ENCODE results near the gene LRRC66. TPM values are rescaled to one million over a fixed set of nuclear protein-coding genes. Genes with fewer than 3 reads are reported as not detected.

LRRC66 gene, protein sequence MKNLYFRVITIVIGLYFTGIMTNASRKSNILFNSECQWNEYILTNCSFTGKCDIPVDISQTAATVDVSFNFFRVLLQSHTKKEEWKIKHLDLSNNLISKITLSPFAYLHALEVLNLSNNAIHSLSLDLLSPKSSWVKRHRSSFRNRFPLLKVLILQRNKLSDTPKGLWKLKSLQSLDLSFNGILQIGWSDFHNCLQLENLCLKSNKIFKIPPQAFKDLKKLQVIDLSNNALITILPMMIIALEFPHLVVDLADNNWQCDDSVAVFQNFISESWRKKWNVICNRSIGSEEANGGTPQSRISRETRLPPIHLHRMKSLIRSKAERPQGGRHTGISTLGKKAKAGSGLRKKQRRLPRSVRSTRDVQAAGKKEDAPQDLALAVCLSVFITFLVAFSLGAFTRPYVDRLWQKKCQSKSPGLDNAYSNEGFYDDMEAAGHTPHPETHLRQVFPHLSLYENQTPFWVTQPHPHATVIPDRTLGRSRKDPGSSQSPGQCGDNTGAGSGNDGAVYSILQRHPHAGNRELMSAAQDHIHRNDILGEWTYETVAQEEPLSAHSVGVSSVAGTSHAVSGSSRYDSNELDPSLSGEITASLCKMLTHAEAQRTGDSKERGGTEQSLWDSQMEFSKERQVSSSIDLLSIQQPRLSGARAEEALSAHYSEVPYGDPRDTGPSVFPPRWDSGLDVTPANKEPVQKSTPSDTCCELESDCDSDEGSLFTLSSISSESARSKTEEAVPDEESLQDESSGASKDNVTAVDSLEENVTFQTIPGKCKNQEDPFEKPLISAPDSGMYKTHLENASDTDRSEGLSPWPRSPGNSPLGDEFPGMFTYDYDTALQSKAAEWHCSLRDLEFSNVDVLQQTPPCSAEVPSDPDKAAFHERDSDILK
- 1.9 TPM for total RNA-seq

DNA sequence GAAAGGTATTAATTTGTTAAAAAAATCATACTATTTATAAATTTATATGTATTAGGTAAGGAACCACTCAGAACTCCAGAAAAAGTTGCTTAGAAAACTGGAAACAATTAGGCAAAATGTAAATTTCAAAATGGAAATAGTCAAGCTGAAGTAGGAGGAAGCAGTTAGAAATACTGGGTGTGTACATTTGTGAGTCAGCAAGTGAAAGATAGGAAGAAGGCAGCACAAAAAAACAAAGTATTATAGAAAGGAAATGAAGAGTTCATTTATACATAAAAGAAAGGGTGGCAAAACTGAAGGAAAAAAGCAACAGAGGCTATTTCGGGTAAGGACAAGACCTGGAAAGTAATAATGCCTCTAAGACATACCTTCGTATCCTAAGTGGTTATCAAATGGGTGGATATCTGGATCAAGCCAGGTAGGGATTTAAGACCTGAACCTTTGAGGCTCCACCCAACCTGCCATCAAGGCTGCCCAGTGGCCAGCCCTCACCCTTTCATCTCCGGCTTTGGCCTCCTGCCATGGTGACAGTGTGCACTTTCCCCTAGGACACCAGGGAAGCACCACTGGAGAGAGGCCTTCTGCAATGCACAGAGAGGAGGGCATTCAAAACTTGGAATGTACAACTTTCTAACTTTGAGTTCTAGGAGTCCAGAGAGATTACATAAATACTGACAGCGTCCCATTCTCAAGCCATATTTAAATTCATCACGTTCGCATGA is at the start of gene LRRC66:
Gene LRRC66, minus strand, starts transcription at position 428 of the 722 bp plus-strand sequence. CDS start 2,750 bp downstream, outside the sequence.
- DNase-seq (ENCODE audit: low spot score): peak; percentile 46

DNA sequence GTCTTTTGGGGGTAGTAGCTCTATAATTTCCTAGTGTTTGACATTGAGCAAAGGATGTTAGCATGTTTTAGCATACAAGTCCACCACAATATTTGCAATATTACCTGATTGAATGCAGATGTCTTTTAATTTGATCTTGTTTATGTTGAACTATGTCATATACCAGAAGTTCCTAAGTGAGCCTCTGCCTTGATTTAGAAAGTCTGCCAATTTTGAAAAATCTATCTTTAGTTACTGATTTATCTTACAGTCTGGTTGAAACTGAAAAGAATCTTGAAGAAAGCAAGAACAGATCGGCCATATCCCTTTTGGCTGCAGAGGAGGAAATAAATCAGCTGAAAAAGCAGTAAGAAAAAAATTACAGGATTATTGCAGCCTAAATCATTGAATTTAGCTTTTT is 49.4 kb upstream of the LRRC66 start:
- DNase-seq (ENCODE audit: low spot score): no peak

DNA sequence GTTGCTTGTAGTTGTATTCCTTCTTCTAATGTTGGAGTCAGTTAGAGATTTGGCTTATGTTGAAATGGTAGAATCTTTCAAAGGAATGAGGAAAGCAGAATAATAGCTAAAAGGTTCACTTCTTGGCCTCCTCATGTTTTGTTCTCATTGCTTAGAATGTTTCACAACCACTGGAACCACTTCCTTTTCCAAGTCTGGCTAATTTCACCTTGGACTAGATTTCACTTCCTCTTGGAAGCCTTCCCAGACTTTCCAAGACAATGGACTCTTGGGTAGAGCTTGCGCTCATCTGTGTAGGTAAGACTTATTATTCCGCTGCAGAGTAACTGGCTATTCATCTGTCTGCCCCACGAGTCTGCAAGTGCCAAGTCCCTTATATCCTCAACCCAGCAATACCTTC is 39.2 kb upstream of the LRRC66 start:
- peak; percentile 84 for DNase-seq (ENCODE audit: low spot score)

DNA sequence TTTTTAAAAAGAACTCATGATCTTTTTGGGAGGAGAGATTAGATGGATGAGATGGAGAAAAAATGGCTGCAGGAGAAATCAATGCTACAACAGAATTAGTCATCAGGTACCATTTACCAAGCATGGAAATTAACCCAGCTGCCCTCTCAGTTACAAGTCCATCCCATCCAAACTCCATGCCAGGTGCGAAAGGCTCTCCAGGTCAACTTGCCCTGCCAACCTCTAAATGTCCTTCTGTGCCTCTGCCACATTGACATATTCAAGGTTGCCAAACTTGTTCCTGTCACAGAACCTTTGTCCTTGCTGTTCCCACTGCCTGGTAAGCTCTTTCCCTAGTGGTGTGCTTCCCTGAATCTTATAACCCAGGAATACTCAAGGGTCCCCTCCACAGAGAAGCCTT is 38.1 kb upstream of the LRRC66 start:
- DNase-seq (ENCODE audit: low spot score): peak; percentile 22

DNA sequence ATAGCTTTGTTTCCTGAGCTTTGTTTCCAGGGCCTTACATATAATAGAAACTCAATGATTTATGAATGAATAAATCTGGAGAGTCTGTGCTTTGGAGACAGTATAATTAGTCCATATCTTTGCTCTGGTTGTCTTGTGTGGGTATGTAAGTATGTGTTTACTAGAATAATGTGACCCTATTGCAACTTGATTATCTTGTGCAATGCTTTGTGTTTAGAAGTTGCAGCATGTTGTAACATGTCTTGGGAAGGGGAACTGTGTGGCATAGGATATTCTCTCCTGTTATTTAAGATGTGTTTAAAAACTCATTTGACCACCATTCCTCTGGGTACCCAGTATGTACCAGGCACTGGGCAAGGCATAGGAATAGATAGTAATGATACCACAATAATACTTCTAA is 37.0 kb upstream of the LRRC66 start:
- DNase-seq (ENCODE audit: low spot score): no peak

DNA sequence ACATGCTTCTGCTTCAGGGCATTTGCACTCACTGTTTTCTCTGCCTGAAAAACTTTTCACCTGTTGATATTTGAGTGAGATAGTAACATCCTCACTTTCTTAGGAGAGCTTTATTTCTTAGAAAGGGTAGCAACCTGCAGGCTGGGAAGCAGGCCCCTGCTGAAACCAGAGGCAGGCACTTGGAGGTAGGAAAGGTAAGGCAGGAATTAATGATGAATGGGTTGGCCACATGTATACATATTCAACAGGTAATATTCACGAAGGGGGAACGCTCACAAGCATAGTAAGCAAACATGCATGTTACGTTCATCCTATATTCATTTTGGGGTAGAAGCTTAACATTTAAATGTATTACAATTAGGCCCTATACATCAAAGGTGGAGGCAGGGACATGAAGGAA is 34.1 kb upstream of the LRRC66 start:
- no peak for DNase-seq (ENCODE audit: low spot score)

DNA sequence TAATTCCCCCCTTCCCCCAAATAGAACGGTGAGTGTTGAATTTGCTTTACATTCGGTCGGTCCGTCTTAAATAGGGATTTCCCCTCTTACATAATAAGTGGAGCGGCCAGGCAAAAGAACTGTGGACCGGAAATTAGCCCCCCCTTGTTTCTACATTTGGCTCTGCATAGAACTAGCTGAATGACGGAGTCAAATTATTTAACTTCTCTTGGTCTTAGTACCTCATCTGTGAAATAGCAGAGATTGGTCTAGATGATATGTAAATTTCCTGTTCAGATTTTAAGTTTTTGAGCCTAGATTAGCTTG is 32.3 kb upstream of the LRRC66 start:
- DNase-seq (ENCODE audit: low spot score): no peak

DNA sequence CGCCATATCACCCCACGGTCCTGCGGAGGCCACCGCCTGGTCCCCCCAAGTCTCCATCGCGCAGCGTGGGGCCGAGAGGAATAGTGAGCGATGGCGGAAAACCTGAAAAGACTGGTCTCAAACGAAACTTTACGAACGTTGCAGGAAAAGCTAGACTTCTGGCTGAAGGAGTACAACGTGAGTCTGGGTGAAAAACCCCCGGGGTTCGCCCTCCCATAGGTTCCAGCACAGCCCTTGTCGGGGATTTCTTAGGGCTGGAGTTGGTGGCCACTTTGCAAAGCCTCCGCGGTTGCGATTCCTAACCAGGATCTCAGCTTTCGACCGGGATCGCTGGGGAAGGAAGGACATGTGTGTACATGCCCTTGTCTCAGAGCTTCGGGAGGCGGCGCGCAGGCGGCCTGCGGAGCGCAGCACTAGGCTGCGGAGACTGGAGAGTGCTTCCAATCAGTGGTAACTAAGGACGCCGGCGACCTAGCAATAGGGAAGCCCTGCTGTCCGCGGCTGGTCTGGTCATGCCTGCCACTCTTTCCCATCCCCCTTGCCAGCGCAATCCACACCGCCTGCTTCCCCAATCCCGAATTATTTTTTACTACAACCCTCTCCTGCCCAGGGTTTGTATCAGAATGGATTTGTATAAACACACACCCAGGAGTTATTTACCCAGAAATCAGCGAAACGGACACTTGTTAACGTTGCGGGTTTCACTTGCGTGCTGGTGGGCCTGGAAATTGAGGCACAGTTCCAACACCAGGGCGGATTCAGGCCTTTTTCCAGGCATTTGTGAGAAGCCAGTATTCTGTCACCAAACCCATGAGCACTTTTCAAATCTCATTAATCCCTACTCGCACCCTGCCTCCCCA is 31.7 kb upstream of the LRRC66 start:
- DNase-seq (ENCODE audit: low spot score): peak; percentile 81

DNA sequence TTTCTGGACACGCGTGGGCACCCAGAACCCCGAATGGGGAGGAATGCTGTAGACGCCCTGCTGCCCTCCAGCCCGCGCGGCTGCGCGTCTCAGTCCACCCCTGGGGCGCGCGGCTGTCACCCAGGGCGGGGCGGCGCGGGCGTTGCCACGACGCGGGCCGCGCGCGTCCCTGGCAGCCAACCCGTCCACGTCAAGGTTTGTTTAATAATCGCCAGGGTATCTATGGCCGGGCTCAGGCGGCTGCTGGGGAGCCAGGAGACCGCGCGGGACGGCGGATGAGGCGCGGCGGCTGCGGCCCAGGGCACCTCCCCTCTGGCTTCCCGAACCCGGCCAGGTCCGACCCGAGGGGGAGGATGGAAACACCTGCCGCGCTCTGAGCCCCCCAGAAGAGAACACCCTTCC is 31.1 kb upstream of the LRRC66 start, which contains the start of gene SPATA18:
Gene SPATA18, plus strand, starts transcription at position 92 of the 402 bp plus-strand sequence. CDS start 401 bp downstream, outside the sequence.
- peak; percentile 19 for DNase-seq (ENCODE audit: low spot score)

DNA sequence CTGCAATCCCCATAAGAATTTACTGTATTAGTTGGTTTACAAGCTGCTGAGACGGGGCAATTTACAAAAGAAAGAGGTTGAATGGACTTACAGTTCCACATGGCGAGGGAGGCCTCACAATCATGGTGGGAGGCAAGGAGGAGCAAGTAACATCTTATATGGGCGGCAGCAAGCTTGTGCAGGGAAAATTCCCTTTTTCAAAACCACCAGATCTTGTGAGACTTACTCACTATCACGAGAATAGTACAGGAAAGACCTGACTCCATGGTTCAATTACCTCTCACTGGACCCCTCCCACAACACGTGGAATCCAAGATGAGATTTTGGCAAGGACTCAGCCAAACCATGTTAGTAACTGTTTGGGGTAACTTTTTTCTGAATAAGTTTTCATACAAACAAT is 29.1 kb upstream of the LRRC66 start:
- DNase-seq (ENCODE audit: low spot score): no peak

DNA sequence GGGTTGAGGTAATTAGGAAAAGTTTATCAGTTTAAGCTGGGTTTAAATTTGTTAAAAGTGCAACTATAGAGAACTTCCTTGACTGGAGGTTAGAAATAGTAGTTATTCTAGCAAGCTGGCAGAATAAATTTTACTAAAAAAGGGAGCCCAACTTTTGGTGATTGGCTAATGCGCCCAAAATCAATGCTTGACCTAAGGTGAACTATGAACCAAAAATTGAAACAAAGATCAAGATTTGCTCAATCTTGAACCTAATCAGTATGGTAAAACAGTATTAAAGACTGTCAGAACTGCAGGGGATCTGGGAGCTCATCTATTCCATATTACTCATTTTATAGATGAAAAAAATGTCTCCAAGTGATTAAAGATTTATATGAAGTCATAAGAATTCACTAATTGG is 24.9 kb upstream of the LRRC66 start:
- DNase-seq (ENCODE audit: low spot score): no peak

DNA sequence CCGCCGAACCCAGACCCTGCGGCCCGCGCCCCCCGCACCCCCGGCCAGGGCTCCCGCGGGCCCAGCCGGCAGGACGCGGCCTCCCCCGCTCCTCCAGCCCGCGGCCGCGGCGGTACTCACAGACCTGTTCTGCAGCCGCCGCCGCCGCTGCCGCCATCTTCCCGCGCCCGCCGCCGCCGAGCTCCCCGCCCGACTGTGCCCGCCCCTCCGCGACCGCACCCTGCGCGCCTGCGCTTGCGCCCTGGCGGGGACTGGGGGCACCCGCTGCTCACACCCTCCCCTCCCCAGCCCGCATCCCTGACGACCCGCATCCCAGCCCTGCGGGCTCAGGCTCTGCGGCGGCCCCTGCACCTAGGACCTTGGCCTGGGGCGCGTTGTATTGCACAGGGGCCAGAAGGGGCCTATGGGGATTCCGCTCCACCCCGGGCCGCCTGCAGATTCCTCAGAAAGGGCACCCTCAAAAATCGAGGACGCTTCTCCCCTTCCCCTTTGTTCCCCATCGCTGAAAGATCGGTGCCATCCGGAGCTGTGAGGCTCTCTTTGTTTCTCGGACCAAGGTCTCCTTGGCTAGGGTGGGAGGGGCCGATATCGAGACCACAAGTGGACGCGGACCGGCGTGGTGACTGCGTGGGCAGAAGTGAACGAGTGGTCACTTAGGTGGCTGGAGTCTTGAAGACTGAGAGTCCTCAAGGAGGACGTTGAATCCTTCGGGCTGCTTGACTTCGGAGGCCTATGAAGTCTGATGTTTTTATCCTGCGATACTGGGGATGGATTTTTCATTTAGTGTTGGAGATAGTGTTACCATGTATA is 18.1 kb upstream of the LRRC66 start, which contains the start of gene SGCB:
Gene SGCB, minus strand, starts transcription at position 197 of the 810 bp plus-strand sequence. Its CDS starts 40 bp downstream, at position 157.
- peak; percentile 56 for DNase-seq (ENCODE audit: low spot score)

DNA sequence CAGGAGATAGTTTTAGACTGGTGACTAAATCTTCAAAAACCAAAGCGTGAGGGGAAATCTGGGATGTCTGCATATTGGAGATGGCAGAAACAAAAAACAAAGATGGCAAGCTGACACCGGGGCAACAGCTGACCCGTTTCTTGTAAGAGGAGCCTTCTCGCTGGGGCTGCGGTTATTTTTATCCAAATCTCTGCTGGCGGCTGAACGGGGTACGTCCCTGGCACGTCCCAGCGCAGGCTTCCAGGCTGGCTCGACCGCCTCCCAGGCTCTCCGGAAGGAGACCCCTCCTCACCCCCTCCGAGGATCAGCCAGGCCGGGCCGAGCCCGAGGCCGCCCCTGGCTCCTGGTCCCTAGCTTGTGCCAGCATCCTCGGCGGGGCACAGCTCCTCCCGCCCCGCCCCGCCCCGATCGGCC is 17.5 kb upstream of the LRRC66 start:
- DNase-seq (ENCODE audit: low spot score): peak; percentile 22

DNA sequence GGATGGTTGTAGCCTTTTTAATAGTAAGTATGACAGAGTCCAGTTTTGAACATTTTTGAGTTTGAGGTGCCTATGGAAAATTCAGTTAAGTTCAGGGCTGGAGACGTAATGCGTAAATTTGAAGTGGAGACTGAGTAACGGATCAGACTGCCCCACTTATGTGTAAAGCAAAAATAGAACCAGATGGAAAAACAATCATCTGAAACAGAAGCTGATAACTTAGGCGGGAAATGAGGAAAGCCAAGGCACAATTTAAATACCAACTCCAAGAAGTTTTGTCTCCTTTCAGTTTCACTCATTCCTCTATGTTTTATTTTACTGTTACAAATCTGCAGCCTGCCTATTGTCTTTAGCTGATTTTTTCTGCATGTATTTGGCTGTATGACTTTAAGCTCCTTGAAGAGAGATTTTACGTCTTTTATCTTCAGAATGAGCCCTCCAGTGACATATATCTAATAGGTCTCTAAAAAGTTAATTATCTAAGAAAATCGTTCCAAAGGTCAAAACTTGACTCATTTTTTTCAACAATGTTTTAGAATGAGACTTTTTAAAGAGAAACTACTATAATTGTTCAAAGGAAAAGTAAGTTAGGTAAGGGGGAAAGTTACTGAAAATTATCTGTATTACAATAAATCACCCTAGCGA is 16.8 kb upstream of the LRRC66 start:
- no peak for DNase-seq (ENCODE audit: low spot score)

DNA sequence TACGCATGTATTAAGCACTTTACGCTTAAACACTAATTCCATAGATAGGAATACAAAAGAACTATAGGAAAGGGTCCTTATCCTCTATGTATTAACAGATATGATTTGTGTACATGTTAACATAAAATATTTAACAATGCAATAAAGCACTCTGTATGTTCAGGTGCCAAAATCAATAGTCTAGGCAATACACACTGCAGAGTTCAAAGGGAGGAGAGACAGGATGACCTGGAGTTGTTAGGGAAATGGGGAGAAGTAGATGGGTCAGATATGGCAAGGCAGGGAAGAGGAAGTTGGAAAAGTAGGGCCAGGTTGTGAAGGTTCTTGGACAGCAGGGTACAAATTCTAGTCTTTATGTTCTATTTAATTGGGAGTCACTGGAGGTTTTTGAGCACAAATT is 15.0 kb upstream of the LRRC66 start:
- DNase-seq (ENCODE audit: low spot score): no peak

DNA sequence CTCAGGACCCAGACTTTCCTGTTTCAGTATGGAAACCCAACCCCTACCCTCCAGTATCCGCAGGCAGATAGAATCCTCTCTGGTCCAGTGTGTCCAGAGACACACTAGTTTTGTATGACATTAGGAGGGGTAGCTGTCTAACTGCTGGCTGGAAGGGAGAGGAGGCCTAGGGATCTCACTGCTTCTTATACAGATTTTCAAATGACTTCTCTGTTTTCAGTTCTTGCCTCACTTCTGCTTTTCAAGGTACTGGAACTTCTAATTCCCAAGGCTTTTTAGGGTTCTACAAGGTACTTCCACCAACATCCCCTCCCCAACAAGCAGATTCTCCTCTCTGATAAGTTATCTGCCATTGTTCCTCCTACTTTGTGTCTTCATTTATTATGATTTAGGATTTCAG is 11.8 kb upstream of the LRRC66 start:
- DNase-seq (ENCODE audit: low spot score): no peak

DNA sequence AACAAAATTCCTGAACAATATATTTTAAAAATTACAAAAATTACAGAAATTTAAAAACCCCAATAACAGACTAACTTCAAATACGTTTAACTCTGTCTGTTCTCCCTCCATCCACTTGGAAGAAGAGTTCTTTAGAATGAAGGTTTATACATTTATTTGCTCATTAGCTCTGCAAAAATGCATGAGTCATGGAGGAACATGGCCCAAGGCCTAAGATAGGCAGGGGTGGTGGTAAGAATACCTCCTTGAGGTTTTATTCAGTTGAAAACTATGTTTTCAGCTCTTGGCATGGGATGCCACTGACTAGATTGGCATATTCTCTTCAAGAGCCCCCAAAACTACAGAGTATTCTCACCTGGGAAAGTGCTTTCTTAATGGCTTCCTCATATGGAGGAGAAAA is 8.8 kb upstream of the LRRC66 start:
- DNase-seq (ENCODE audit: low spot score): no peak

DNA sequence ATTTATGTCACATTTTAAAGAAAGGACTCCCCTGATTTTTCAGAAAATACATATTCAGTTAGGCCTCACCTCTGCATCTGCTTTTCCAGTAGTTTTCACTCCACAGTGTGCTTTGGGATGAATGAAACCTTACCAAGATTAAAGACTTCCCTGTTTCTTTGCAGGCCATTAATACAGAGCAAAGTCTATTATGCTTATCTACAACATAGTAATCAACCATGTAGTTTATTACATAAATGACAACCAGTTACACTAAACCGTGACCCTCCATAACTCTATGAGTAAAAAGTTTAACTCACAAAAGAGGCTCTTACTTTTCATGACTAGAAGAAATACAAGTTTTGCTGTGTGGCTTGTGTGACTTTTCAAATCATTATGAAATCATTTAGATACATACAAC is 2.3 kb downstream of the LRRC66 start:
- no peak for DNase-seq (ENCODE audit: low spot score)

DNA sequence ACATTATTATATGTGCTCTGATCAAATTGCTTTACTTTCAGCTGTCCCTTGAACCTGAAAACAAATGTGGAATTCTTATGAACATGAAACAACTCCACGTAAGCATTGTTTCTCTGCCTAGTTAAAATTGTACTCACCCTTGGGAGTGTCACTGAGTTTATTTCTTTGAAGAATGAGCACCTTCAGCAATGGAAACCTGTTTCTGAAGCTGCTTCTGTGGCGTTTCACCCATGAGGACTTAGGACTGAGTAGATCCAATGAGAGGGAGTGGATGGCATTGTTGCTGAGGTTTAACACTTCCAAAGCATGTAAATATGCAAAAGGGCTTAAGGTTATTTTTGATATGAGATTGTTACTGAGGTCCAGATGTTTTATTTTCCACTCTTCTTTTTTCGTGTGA is 3.2 kb downstream of the LRRC66 start:
- DNase-seq (ENCODE audit: low spot score): no peak

DNA sequence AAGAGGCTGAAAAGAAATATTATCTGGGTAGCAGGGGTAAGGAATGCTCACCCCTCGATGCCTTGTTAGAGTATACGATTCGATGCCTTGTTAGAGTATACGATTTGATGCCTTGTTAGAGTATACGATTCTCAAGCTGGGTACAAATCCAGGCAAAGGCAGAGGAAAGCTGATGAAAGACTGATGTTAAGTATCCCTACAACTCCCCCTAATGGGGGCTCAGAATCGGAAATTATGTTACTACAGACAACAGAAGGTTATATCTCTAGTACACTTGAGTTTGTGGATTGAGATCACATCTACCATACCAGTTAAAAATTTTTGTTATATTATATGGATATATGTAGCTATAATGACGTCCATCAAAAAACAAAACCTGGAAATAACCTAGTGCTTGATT is 4.8 kb downstream of the LRRC66 start:
- DNase-seq (ENCODE audit: low spot score): no peak

Data from mucosa of gallbladder (tissue), 1 donor.